Activated CD8-positive, alpha-beta memory T cell treated with anti-CD3 and anti-CD28 coated beads, Interleukin-2, amount 50 U/mL, for 1 hour (primary cell): ENCODE results near the gene HPSE2.
"Not testable (repeated sequence)": the region's sequence is repeated elsewhere in the genome, so short reads cannot be mapped to it uniquely, and the experiment has no call there.

ENCODE experiments used
- DNase-seq: peaks from one replicate; pipeline ENCODE4 v3.0.0-alpha.2; 2020; ENCODE audit errors: extremely low read depth

Gene HPSE2

DNA sequence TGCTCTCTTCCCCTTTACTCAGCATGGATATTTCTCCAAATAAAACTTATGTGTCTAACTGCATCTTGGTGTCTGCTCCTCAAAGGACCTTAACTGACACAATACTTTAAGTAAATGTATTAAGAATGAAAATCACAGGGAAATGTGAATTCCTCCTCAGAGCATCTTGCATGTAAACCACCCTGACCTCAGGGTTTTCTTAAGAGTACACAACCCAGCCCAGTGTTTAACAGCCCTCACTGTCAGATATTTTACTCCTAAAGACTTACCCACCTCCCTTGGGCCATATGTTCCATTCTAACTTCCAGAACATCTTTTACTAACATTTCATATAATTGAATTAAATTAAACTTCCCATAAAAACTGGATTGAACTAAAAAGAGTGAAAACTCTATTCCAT is 315.3 kb downstream of the HPSE2 start:
- DNase-seq = no peak

DNA sequence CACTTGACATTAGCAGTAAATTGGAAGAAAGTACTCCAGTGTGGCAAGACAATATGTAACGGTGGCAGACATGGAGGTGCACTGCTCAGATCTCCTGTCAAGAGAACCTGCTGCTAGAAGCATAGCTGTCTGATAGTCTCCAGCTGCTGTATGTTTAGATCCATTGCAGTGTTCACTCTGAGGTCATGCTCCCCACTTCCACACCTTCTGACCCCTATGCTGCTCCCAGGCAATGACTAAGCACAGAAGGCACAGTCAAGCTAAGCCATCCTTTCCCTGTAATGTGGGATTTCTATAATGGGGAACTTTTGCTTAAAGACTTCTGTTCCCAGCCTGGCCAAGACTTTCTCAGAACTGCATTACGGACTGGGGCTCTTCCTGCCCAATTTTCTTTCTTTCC is 315.8 kb downstream of the HPSE2 start:
- DNase-seq = no peak

DNA sequence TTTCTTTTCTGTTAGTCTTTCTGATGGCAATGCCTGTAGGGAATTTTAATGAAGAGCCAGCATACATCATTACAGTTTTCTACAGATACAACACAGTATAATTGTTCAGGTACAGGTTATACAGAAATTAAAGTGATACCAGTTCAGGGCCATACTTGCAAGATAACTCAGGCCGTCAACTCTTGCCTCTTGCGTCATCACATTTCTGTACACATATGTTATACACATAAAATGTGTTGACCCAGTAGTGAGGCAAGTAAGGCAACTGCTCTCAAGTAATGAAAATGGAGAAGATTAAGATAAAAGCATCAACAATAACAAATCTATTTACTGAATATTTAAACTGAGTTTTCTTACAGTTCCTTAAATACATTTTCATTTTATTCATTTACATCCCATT is 317.8 kb downstream of the HPSE2 start:
- DNase-seq = no peak

DNA sequence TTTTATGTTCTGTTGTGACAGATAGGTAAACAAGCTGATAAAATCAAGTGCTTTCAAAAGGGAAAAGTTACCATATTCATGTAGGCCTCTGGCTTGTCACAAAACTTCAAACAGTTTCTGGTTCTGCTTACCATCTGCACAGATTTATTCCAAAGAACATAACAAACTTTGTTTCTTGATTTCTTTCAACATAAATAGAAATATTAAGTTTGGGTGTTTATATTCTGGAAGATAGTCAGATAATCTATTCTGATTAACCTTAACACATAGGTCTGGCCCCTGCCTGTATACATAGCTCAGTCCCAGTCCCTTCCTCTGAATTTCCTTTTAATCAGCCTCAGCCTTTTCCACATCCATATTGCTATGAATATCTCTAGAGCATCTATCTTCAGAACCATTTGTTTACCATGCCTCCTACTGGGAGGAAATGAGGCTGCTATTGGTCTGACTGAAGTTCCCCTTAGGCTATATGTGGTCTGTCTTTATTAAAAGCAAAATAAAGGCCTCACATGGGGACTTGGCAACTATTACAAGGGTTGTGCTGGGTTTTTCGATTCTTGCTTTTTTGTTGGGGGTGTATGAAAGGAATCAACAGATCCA is 319.0 kb downstream of the HPSE2 start:
- no peak for DNase-seq

DNA sequence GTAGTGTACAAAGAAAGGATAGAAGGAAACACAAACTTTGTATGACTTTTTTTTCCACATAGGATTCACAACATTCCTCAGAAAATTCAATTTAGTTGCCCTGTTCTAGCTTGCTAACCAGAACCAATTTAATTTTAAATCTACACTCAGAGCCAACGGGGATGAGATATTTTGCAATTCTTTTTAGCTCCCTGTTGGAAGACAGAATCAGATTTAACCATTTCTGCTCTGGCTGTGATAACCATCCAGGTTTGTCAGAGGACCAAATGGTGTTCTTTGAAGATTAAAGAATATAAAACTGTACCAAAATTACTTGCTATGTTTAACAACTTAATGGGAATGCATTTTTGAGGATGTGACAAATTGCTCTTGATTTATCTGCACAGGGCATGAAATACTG is 319.7 kb downstream of the HPSE2 start:
- no peak for DNase-seq

DNA sequence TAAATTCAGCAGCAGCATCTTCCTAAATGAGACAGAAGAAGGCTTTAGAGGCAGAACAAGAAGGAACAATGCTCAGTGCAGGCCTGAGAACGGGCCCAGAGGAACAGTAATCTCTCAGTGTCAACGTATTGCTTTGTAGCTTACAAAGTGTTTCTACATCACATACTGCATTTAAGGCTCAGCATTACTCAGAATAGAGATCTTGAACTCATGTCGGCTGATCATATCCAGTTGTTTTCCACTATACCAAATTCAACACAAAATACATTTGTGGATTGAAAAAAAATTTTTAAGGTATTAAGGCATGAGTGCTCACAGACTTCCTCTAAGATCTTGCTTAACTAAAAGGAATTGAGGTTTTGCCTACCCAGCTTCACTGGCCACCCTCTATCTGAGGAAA is 325.1 kb downstream of the HPSE2 start:
- no peak for DNase-seq

DNA sequence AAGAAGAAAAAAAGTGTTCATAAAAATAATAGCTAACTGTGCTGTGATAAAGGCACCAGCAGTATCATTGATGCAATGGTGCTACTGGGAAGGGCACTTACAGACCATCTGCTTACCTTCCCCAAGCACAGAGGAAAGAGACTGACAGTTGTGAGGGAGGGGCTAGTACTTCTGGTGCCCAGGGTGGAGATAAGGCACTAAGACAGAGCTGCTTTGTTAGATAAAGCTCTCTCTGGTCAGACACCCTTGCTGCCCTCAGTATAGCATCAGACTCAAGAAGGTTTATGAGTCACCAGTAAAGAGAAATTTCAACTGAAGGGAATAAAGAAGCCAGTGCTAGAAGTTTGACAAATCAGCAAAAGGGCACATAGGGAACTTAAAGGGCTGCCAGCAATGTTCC is 325.6 kb downstream of the HPSE2 start:
- DNase-seq = no peak

DNA sequence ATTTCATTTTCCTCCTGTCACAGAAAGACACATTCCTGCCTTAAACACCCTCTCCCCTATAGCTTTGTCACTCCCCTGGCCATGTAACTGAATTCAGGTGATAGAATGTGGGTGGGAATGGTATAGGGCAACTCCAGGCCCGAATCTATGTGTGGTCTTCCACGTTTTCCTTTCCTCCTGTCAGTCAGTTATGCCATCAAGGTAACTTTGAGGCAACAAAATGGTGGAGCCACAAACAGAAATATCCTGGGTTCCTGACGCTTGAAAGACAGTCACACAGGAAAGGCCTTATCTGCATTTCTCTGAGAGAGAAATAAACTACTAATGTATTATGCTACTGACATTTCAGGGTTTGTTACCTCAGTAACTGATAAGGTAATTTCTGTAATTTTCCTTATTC is 326.8 kb downstream of the HPSE2 start:
- no peak for DNase-seq

DNA sequence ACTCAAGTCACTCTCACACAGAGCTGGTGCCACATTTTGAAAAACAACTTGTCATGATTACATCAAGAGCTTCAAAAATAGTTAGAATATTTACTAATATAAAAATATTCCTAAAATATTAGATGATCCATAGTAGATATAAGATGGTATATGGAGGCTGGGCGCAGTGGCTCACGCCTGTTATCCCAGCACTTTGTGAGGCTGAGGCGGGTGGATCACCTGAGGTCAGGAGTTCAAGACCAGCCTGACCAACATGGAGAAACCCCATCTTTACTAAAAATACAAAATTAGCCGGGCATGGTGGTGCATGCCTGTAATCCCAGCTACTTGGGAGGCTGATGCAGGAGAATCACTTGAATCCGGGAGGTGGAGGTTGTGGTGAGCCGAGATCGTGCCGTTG is 327.4 kb downstream of the HPSE2 start:
- DNase-seq = not testable (repeated sequence)

DNA sequence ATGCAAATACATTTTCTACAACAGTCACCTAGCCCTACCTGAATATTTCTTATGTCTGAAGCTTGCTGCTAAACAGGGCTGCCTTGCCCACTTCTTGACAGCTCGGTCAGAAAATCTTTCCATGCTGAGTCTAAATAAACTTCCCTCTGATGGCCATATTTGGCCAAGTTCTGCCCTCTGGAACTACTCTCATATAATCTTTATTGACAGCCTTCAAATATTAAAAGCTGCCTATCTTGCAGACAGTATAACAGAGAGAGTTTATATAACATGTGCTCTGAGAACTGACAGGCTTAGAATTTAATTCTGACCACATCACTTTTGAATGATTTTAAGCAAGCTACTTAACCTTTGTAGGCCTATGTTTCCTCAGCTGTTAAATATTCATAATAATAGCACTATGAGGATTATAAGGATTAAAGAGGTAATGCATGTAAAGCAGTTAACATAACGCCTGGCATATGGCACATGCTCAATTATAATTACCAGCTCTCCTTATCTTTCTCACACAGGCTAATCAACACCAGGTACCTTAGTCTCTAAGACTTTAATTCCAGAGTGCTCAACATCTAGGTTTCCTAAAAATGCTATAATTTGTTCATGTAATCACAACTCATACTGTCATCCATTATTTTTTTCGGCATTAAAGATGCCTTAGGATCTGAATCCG is 334.1 kb downstream of the HPSE2 start:
- DNase-seq = no peak

DNA sequence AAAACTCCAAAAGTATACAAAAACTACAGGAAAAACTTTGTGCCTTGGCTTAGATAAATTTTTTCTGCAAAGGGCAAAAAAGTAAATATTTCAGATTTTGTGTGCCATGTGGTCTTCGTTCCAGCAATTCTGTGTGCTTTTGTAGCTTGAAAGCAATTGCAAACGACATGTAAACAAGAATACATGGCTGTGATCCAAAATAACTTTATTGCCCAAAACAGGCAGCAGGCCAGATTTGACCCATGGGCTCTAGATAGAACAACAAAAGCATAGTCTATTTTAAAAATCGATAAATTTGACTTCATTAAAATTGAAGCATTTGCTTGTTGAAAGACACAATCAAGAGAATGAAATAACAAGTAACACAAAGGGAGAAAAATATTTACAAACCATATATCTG is 336.6 kb downstream of the HPSE2 start:
- DNase-seq = no peak

DNA sequence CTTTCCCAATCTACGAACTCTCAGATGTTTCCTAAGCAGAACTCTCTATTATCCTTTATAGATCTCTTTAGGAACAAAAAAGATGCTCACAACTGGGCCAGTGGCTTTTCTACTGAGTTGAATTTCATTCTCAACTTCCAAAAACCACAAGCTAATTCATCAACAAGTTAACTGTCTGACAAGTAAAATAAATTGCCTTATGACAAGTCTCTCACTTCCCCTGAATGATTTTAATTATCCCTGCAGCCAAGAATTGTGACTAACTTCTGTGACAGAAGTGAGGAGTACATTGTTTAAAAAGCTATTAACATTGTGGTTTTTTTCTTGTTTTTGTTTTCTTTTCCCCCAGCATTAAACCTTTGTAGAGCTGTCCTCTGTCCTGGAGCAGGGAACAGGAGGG is 343.1 kb downstream of the HPSE2 start:
- DNase-seq = no peak

DNA sequence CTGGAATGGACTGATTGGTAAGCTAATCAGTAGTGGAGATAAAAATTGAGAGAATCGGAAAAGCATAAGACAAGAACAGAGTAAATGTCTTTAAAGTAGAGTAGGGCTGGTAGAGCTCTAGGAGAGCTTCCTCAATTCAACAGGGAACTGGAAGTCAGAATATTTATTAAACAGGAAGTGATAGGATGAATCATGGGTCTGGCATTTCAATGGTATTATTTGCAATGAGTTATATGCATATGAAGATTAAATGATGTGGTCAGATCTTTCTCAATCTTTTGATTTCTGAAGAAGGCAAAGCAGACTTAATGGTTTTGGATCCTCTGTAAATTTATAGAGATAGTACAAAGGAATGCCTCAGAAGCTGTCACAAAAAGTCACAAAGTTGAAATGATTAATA is 349.0 kb downstream of the HPSE2 start:
- no peak for DNase-seq

DNA sequence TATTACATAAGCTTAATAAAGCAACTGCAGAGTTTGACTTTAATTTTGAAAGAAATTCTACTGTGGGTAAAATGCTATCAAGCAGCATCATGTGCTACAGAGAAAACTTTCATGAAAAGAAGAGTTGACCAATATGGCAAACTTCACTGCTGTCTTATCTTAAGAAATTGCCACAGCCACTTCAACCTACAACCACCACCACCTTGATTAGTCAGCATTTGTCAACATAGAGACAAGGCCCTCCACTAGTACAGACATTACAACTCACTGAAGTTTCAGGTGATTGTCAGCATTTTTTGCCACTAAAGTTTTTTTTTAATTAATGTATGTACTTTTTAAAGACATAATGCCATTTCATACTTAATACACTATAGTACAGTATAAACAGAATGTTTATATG is 350.3 kb downstream of the HPSE2 start:
- DNase-seq = no peak

DNA sequence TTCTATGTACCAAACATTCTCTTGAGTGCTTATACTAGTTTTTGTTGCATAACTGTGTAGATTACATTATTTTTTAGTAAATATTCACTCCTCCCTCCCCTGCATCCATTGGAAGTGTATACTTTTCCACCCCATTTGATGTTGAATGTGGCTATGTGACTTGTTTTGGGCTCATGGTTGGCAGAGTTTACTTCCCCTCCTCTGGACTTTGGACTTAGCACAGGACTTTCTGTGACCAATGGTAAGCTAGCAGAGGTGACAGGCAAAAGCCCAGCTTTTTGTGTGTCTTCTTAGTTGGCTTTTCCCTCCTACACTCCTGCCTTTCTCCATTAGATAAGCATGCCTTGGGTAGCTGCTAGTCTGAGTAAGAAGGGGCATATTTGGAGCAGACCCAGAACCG is 353.9 kb downstream of the HPSE2 start:
- DNase-seq = no peak

DNA sequence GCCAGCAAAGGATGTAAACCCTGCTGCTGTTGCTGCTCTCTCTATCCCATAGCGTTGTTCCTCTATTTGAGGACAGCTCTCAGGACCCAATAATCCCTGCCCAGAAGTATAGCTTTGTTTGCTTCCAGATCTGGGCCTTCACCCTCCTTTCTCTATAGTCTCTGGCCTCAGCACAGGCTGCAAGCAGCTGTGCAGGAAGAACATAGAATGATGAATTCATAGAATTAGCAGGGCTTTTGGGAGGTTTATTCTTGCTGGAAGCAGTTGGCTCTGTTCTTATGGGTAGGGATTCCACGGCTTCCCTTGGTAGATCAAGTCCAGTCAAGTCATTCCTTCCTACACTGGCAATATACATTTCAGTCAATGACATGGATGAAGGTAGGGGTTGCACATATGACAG is 354.7 kb downstream of the HPSE2 start:
- no peak for DNase-seq

DNA sequence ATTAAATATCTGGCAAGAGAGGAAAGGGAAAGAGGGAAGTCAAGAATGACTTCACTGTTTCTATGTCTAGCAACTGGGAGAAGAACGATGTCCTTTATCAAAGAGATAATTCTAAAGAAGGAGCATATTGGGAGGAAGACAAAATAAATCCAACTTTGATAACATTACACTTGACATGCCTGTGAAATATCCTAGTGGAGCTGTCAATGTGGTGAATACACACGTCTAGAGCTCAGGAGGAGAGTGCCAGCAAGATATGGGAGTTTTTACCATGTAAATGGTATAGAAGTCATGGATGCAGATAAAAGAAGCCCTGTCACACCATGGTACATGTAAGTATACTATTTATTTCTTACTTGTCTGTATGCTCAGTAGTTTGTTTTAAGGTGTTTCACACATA is 356.7 kb downstream of the HPSE2 start:
- no peak for DNase-seq

DNA sequence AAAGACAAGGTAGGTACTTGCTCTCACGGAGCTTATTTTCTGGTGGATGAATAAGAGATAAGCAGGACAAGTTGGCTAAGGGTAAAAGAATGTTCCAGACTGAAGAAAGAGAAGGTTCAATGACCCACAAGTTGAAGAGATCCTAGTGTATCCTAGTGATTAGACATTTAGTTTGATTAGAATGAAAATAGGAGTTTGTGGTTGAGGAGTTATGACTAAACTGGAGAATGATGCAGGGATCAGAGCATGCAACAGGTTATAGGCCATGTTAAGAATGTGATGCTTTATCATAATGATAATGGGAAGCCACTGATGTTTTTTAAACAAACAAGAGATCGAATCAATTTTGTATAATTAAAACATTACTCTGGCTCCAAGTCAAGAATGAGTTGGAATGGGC is 357.2 kb downstream of the HPSE2 start:
- no peak for DNase-seq

DNA sequence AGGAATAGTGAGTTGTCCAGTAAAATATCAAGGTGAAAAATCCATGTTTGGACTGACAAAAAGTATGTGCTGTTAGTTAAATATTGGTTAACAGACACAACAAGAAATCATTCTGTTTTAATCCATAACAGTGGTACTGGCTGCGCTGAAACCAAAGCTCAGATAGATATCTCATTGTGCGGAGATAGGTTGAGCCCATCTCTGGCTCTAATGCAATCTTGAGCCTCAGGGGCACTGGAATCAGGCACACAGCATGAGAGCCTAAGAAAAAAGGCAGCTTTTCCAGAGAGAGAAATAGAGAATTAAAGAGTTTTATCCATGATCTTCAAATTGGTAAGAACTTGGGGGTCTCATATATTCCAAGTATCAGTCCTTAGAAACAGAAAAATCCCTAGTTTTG is 373.7 kb downstream of the HPSE2 start:
- no peak for DNase-seq

DNA sequence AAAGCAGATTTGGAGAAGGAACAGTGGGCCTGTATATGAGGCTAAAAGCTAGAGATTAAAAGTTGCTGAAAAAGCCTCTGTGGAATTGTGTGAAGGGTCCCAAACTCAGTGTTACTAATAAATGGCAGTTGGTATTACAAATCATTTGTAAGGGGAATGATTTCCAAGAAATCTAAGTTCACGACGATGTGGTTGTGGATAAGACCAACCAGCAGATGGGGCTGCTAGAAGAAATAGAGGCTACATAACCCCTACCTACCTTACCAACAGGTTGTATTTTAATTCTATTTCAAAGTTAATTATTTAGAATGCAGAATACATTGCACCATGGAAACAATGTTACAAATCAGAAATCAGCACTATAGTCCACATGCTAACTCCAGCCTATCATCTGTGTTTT is 377.1 kb downstream of the HPSE2 start:
- no peak for DNase-seq

DNA sequence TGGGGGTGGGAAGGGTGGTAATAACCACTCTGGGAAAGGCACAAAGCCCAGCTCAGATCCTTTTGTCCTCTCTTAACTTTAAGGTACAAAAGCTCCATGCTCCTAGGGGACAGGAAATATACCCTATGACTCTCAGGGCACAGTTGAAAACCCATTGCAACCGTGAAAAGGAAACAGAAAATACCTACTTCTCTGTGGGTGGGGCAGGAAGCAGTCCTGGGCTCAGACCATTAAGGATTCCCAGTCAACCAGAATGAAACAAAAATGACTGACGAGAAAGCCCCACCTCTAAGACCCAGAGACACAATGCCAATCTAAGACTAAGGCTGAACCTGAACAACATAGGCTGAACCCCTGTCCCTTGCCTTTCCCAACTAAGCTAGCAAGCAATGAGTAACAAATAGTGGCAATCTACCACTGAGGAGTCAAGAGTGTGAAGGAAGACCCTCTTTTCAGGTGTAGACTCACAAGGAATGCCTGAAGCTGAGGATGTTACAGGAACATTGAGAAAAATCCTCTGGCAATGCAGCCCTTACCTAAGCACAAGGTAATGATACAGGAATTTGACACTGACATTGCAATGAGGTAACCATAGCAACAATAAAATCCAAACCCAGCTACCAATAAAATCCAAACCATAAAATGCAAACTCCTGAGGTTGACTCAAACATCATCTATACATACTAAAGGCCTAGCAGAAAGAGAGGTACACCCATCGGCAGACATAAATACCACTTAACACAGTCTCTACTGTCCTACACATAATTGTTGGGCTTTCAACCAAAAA is 380.1 kb downstream of the HPSE2 start:
- no peak for DNase-seq

DNA sequence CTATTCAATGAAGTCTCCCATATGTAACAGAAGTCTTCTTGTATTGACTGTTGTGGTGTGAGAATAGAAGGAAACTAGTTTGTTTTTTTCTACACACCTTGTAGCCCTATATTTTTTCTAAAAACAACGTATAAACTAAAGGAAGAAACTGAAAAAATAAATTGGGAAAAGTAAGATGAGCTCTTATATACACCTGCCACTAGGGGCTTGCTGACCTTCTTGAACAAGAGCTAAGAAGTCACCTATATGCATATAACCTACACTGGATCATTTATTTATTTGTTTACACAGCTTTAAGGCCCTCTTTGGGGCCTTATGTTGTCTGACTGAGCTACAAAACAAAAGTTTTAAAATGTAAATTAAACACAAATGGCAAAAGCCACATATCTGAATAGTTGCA is 383.0 kb downstream of the HPSE2 start:
- no peak for DNase-seq

DNA sequence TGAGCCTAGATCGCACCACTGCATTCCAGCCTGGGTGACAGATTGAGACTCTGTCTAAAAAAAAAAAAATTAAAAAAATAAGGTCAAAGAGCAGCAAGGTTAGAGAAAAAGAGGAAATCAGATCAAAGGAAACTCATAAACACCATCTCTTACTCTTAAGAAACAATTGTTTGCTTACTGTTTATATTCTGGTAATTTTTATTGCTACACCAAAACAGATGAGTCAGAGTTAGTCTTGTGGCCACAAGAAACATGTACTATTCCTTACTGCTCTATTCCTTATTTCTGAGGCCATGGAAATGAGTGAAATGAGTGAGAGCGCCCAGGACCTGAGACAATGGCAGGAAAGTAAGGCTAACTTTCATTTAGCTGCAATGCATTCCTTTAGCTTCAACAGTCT is 387.3 kb downstream of the HPSE2 start:
- DNase-seq = no peak
